ENCODE data around the gene ALPI.
"Not testable (repeated sequence)": the region's sequence is repeated elsewhere in the genome, so short reads cannot be mapped to it uniquely, and the experiment has no call there.

DNA sequence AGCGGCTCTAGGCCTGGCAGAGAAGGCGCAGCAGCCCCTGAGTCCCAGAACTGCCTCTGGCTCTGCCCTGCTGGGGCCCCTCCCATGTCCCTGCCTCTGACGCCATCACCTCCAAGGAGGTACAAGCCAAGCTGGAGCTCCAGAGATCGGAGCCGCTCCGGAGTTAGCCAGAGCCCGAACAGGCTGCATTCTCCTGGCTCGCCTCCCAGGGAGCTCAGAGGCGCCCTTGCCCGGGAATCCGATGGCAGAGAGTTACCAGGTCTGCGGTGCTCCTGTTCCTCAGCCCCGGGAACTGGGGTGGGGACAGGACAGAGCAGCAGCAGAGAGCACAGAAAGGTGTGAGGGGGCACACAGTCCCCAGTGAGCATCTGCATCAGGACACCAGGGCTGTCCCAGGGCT lies 12.9 kb upstream of the ALPI start:
- not testable (repeated sequence) for TF ChIP-seq ZBTB8A (IDR thresholded peaks at IDR 0.05; ENCODE audit: partially characterized antibody); ZNF24 (IDR thresholded peaks at IDR 0.05); JUND (IDR thresholded peaks at IDR 0.05; ENCODE audit: borderline replicate concordance, low read depth, low read length); JUND (tag; IDR thresholded peaks at IDR 0.05; ENCODE audit: borderline replicate concordance, low read depth, low read length); TAL1 (IDR thresholded peaks at IDR 0.05); ZNF274 (IDR thresholded peaks at IDR 0.05; ENCODE audit: borderline replicate concordance, low read depth, low read length); NFIC (IDR thresholded peaks at IDR 0.05); BHLHE40 (IDR thresholded peaks at IDR 0.05; ENCODE audit: low read length); EP300 (IDR thresholded peaks at IDR 0.05; ENCODE audit: low read length); PRPF4 (IDR thresholded peaks at IDR 0.05; ENCODE audit: insufficient read depth, low read depth, low read length, poor library complexity, severe bottlenecking); CREM (IDR thresholded peaks at IDR 0.05; ENCODE audit: low read depth); ZNF561 (CRISPR knock-in tag; conservative IDR thresholded peaks at IDR 0.05)
- TF ChIP-seq, protein P1, sequence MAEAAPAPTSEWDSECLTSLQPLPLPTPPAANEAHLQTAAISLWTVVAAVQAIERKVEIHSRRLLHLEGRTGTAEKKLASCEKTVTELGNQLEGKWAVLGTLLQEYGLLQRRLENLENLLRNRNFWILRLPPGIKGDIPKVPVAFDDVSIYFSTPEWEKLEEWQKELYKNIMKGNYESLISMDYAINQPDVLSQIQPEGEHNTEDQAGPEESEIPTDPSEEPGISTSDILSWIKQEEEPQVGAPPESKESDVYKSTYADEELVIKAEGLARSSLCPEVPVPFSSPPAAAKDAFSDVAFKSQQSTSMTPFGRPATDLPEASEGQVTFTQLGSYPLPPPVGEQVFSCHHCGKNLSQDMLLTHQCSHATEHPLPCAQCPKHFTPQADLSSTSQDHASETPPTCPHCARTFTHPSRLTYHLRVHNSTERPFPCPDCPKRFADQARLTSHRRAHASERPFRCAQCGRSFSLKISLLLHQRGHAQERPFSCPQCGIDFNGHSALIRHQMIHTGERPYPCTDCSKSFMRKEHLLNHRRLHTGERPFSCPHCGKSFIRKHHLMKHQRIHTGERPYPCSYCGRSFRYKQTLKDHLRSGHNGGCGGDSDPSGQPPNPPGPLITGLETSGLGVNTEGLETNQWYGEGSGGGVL (CRISPR knock-in tag; IDR thresholded peaks at IDR 0.05), result not testable (repeated sequence)
- TF ChIP-seq, protein P2, sequence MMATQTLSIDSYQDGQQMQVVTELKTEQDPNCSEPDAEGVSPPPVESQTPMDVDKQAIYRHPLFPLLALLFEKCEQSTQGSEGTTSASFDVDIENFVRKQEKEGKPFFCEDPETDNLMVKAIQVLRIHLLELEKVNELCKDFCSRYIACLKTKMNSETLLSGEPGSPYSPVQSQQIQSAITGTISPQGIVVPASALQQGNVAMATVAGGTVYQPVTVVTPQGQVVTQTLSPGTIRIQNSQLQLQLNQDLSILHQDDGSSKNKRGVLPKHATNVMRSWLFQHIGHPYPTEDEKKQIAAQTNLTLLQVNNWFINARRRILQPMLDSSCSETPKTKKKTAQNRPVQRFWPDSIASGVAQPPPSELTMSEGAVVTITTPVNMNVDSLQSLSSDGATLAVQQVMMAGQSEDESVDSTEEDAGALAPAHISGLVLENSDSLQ (IDR thresholded peaks at IDR 0.05), result not testable (repeated sequence)

Measured in K562 (cell line).